ENCODE results near the gene TTF2. TPM values are rescaled to one million over a fixed set of nuclear protein-coding genes. Genes with fewer than 3 reads are reported as not detected.

Gene TTF2
- total RNA-seq, 2 experiments from 2014 or later = 113 to 122 TPM

GRCh38 chr1:117124661-117125060 is 64.5 kb downstream of the TTF2 start:
- peaks cover 14% of the 10 kb centered on the region for H3K27me3 Mint-ChIP-seq (ENCODE audit: low read depth)
- intact Hi-C loops (cut with micrococcal nuclease) = loop anchor here (10.0 kb wide), 2 partner anchors 770 to 990 kb away; no protein-coding TSS in a partner anchor
- CTCF ChIA-PET = interaction anchor here (0.6 kb wide), 1 partner anchor 56 kb away, joined by 3 read pairs; no protein-coding TSS in a partner anchor
- H3K4me1 Mint-ChIP-seq (ENCODE audit: low read depth) = no peaks in the 10 kb centered on the region
- H3K36me3 Mint-ChIP-seq (ENCODE audit: low read depth) = no peaks in the 10 kb centered on the region
- no peaks in the 10 kb centered on the region for H3K9me3 Mint-ChIP-seq
- no peak overlapping the region for H3K4me3 Mint-ChIP-seq
- no peak overlapping the region for H3K27ac Mint-ChIP-seq
- DNase-seq = no peak

- CTCF ChIA-PET = interaction anchor here (0.7 to 2.7 kb wide), 15 partner anchors 14 to 556 kb away, joined by 3 to 16 read pairs (median 4); partner anchors contain the start of gene MAN1A2
- no peak for DNase-seq
- Mint-ChIP-seq H3K27me3 (ENCODE audit: low read depth) (peaks cover 7% of the 10 kb centered on the region), H3K4me1 (ENCODE audit: low read depth) (no peaks in the 10 kb centered on the region), H3K36me3 (ENCODE audit: low read depth) (no peaks in the 10 kb centered on the region), H3K4me3 (no peak overlapping the region), H3K9me3 (no peaks in the 10 kb centered on the region), H3K27ac (no peak overlapping the region)
- intact Hi-C loops (cut with micrococcal nuclease) = loop anchor here (1.0 to 10.0 kb wide), 5 partner anchors 59 to 993 kb away; no protein-coding TSS in a partner anchor
Measured at GRCh38 chr1:117127795-117128194, 67.7 kb downstream of the TTF2 start.

DNA sequence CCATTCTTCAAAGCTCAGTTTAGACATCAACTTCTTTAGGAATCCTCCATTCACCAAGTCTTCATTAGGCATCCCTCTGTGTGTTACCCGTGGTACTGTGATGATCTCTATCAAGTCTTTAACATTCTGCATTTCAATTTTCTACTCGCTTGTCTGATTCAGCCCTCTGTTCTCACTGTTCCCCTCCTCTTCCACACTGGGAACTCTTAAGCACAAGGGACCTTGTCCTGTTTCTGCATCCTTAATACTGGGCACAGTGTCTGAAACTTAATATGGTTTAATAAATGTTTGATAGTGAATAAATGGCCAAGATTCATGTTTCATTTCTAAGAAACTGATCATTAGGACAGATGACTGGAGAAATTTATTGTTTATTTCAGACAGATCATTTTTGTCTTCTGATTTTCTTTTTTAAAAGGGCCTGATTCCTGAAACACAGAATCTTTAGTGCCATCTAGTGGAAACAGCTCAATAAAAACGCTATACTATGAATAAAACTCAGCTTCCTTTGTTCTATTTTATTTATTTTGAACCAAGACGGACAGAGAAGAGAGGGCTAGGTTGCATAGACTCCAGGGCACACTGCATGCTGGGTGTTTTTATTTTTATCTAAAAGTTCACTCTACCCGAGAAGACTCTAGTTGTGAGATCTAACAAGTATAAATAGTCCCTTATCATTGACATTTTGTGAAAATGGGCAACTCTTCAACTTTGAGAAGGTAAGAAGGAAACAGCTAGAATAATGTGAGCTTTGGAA is 68.4 kb downstream of the TTF2 start:
- CTCF ChIA-PET = interaction anchor here (0.6 to 2.7 kb wide), 35 partner anchors 9 to 627 kb away, joined by 3 to 16 read pairs (median 4); partner anchors contain the start of gene MAN1A2
- no peaks in the 10 kb centered on the region for H3K9me3 Mint-ChIP-seq
- H3K27me3 Mint-ChIP-seq (ENCODE audit: low read depth) = peaks cover 6% of the 10 kb centered on the region
- no peak overlapping the region for H3K27ac Mint-ChIP-seq
- DNase-seq = no peak
- no peaks in the 10 kb centered on the region for H3K4me1 Mint-ChIP-seq (ENCODE audit: low read depth)
- no peaks in the 10 kb centered on the region for H3K36me3 Mint-ChIP-seq (ENCODE audit: low read depth)
- intact Hi-C loops (cut with micrococcal nuclease) = loop anchor here (1.0 to 10.0 kb wide), 5 partner anchors 60 to 994 kb away; no protein-coding TSS in a partner anchor
- H3K4me3 Mint-ChIP-seq = no peak overlapping the region

- CTCF ChIA-PET = no interaction called here
- Mint-ChIP-seq H3K27ac (no peak overlapping the region), H3K9me3 (no peaks in the 10 kb centered on the region), H3K4me1 (ENCODE audit: low read depth) (no peaks in the 10 kb centered on the region), H3K36me3 (ENCODE audit: low read depth) (no peaks in the 10 kb centered on the region), H3K27me3 (ENCODE audit: low read depth) (peaks cover 11% of the 10 kb centered on the region), H3K4me3 (no peak overlapping the region)
- no peak for DNase-seq
- intact Hi-C loops (cut with micrococcal nuclease) = no loop called here
Measured at GRCh38 chr1:117130526-117130925, 70.4 kb downstream of the TTF2 start.

- Mint-ChIP-seq H3K27me3 (ENCODE audit: low read depth) (peaks cover 7% of the 10 kb centered on the region), H3K36me3 (ENCODE audit: low read depth) (no peaks in the 10 kb centered on the region), H3K4me1 (ENCODE audit: low read depth) (no peaks in the 10 kb centered on the region), H3K27ac (no peak overlapping the region), H3K9me3 (no peaks in the 10 kb centered on the region), H3K4me3 (no peak overlapping the region)
- intact Hi-C loops (cut with micrococcal nuclease) = no loop called here
- no peak for DNase-seq
- CTCF ChIA-PET = interaction anchor here (1.2 kb wide), 1 partner anchor 9 kb away, joined by 3 read pairs; no protein-coding TSS in a partner anchor
Measured at GRCh38 chr1:117135329-117135728, 75.2 kb downstream of the TTF2 start.

DNA sequence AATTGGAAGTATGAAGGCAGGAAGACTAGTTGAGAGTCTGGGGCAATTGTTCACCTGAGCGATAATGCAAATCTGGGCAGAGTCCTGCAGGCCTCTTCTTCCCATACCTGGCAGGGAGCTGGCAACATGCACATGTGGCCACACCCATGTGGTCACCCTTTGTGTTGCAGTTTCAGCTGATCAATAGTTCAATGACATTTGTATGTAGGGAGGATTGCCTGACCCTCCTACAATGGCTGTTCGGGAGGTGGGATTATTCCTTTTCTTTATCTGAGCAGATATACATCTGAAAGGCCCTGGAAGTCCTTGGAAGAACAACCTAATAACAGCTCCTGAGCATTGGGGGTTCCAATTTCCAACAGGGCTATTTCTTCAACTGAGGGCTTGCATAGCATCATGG is 76.6 kb downstream of the TTF2 start:
- intact Hi-C loops (cut with micrococcal nuclease) = no loop called here
- CTCF ChIA-PET = no interaction called here
- no peaks in the 10 kb centered on the region for H3K36me3 Mint-ChIP-seq (ENCODE audit: low read depth)

DNA sequence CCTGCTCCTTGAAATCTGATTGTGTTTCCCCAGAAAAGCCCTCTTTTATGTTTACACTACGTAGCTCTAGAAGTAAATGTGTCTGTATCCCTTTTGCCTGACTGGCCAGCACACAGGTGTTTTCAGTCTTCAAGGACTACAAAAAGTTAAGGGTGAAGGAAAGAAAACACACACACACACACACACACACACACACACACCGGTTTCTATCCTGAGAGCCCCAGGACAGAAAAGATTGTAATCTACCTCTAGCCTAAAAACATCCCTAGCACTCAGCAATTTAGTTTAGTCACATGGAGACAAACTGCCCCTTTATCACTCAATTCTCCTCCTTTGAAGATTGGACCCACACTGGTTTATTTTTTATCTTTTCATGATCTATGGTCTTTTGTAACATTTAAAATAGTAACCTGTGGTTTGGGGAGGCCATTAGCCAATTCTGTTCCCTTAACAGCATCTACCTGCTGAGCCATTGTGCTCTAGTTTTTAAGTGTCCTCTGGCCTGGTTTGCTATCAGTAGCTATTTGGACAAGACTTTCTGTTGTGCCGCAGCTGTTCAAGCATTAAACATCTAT is 77.2 kb downstream of the TTF2 start:
- no peaks in the 10 kb centered on the region for H3K4me1 Mint-ChIP-seq (ENCODE audit: low read depth)
- intact Hi-C loops (cut with micrococcal nuclease) = no loop called here
- no peak for DNase-seq
- no peaks in the 10 kb centered on the region for H3K36me3 Mint-ChIP-seq (ENCODE audit: low read depth)
- no peak overlapping the region for H3K27ac Mint-ChIP-seq
- H3K9me3 Mint-ChIP-seq = no peaks in the 10 kb centered on the region
- no peak overlapping the region for H3K4me3 Mint-ChIP-seq
- CTCF ChIA-PET = no interaction called here
- peaks cover 7% of the 10 kb centered on the region for H3K27me3 Mint-ChIP-seq (ENCODE audit: low read depth)

More for the DNA sequence above, 76.6 kb downstream of the TTF2 start:
- peaks cover 7% of the 10 kb centered on the region for H3K27me3 Mint-ChIP-seq (ENCODE audit: low read depth)
- no peaks in the 10 kb centered on the region for H3K4me1 Mint-ChIP-seq (ENCODE audit: low read depth)
- H3K9me3 Mint-ChIP-seq = no peaks in the 10 kb centered on the region
- no peak for DNase-seq
- no peak overlapping the region for H3K27ac Mint-ChIP-seq
- no peak overlapping the region for H3K4me3 Mint-ChIP-seq

DNA sequence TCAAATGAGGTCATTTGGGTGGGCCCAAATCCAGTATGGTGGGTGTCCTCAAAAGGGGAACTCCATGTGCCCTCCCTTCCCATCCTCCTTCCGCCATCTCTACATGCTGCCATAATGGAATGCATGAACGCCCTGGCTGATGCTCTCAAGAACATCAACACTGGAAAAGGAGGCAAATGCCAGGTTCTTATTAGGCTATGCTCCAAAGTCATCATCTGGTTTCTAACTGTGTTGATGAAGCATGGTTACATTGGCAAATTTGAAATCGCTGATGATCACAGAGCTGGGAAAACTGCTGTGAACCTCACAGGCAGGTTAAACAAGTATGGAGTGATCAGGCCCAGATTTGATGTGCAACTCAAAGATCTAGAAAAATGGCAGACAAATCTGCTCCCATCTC is 78.0 kb downstream of the TTF2 start:
- intact Hi-C loops (cut with micrococcal nuclease) = no loop called here
- no peak for DNase-seq
- no peaks in the 10 kb centered on the region for H3K36me3 Mint-ChIP-seq (ENCODE audit: low read depth)
- no peak overlapping the region for H3K27ac Mint-ChIP-seq
- H3K9me3 Mint-ChIP-seq = no peaks in the 10 kb centered on the region
- no peak overlapping the region for H3K4me3 Mint-ChIP-seq
- no peaks in the 10 kb centered on the region for H3K4me1 Mint-ChIP-seq (ENCODE audit: low read depth)
- peaks cover 7% of the 10 kb centered on the region for H3K27me3 Mint-ChIP-seq (ENCODE audit: low read depth)
- CTCF ChIA-PET = no interaction called here

DNA sequence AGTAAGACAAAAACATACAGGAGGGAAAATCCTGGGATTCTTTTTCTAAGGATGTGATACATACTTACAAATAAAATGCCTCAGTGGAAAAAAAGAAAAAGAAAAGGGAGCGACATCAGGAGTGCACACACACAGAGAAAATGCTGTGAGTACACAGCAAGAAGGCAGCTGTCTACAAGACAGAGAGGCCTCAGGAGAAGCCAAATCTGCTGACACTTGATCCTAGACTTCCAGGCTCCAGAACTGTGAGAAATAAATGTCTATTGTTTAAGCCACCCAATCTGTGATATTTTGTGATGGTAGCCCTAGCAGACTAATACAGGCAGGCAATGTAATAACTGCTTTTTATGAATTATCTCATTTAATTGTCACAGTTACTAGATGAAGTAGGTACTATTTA is 78.4 kb downstream of the TTF2 start:
- Mint-ChIP-seq H3K4me1 (ENCODE audit: low read depth) (no peaks in the 10 kb centered on the region), H3K27me3 (ENCODE audit: low read depth) (peaks cover 5% of the 10 kb centered on the region), H3K36me3 (ENCODE audit: low read depth) (no peaks in the 10 kb centered on the region), H3K27ac (no peak overlapping the region), H3K4me3 (no peak overlapping the region), H3K9me3 (no peaks in the 10 kb centered on the region)
- CTCF ChIA-PET = no interaction called here
- DNase-seq = no peak
- intact Hi-C loops (cut with micrococcal nuclease) = no loop called here

DNA sequence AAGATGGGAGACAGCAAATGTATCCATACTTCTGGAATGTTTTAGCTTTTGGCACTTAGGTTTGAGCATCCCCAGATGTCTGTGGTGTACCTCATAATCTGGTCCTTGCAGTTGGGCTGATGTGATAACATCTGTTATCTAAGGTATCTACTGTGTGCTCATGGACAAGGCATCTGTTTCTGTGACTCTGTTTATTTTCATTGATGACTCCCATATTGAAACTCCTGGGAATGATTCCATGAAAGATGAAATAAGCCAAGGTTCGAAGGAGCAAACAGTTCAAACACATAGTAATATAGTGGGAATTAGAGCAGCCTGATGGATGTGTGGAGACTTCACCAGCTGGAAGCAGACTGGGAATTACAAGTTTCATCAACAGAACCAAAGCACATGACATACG is 82.1 kb downstream of the TTF2 start:
- DNase-seq = no peak
- H3K9me3 Mint-ChIP-seq = no peaks in the 10 kb centered on the region

DNA sequence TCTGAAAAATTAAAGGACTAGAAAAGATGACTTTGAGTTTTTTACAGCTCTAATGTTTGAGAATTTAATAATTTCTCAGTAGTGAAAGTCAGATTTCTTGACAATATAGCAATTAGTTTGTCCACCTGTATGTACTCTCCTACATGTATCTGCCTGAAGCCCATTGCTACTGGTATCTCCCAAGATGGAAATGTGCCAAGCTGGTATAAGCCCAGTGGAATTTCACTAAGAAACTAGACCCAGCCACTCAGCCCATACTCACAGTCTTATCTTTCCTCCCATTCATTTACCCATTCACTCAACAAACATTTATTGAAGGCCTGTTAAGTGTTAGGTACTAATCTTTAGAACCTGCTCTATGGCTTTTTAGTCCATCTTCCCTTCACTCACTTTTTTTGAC is 83.0 kb downstream of the TTF2 start:
- intact Hi-C loops (cut with micrococcal nuclease) = no loop called here
- H3K9me3 Mint-ChIP-seq = no peaks in the 10 kb centered on the region

More for the DNA sequence above, 82.1 kb downstream of the TTF2 start:
- Mint-ChIP-seq H3K4me3 (no peak overlapping the region), H3K27ac (no peak overlapping the region), H3K4me1 (ENCODE audit: low read depth) (no peaks in the 10 kb centered on the region), H3K36me3 (ENCODE audit: low read depth) (no peaks in the 10 kb centered on the region), H3K27me3 (ENCODE audit: low read depth) (no peaks in the 10 kb centered on the region)
- CTCF ChIA-PET = interaction anchor here (2.0 kb wide), 1 partner anchor 14 kb away, joined by 8 read pairs; no protein-coding TSS in a partner anchor
- intact Hi-C loops (cut with micrococcal nuclease) = no loop called here

GRCh38 chr1:117143871-117144270 is 83.7 kb downstream of the TTF2 start:
- intact Hi-C loops (cut with micrococcal nuclease) = no loop called here
- no peak overlapping the region for H3K4me3 Mint-ChIP-seq
- H3K27me3 Mint-ChIP-seq (ENCODE audit: low read depth) = no peaks in the 10 kb centered on the region
- H3K9me3 Mint-ChIP-seq = no peaks in the 10 kb centered on the region
- CTCF ChIA-PET = interaction anchor here (0.6 to 1.2 kb wide), 2 partner anchors 15 to 69 kb away, joined by 3 read pairs; no protein-coding TSS in a partner anchor
- H3K36me3 Mint-ChIP-seq (ENCODE audit: low read depth) = no peaks in the 10 kb centered on the region
- no peaks in the 10 kb centered on the region for H3K4me1 Mint-ChIP-seq (ENCODE audit: low read depth)
- no peak overlapping the region for H3K27ac Mint-ChIP-seq
- no peak for DNase-seq

More for the DNA sequence above, 83.0 kb downstream of the TTF2 start:
- DNase-seq = no peak
- no peaks in the 10 kb centered on the region for H3K27me3 Mint-ChIP-seq (ENCODE audit: low read depth)
- no peaks in the 10 kb centered on the region for H3K4me1 Mint-ChIP-seq (ENCODE audit: low read depth)
- H3K27ac Mint-ChIP-seq = no peak overlapping the region
- no peak overlapping the region for H3K4me3 Mint-ChIP-seq
- no peaks in the 10 kb centered on the region for H3K36me3 Mint-ChIP-seq (ENCODE audit: low read depth)
- CTCF ChIA-PET = interaction anchor here (2.0 kb wide), 1 partner anchor 15 kb away, joined by 8 read pairs; no protein-coding TSS in a partner anchor
